GM12872 (cell line): ENCODE data around the gene HPSE2.

Experiments used
- CTCF ChIP-seq: IDR thresholded peaks from 3 replicates; pipeline ENCODE4 v1.5.1; 2011; ENCODE audit warnings: low read depth, mild to moderate bottlenecking, low read length, moderate library complexity; ENCODE audit not compliant: insufficient read depth

The HPSE2 gene

GRCh38 chr10:99080275-99080945 is 155.2 kb downstream of the HPSE2 start:
- TF ChIP-seq CTCF, result no peak

GRCh38 chr10:99062591-99062990 is 173.1 kb downstream of the HPSE2 start:
- no peak for TF ChIP-seq CTCF

DNA sequence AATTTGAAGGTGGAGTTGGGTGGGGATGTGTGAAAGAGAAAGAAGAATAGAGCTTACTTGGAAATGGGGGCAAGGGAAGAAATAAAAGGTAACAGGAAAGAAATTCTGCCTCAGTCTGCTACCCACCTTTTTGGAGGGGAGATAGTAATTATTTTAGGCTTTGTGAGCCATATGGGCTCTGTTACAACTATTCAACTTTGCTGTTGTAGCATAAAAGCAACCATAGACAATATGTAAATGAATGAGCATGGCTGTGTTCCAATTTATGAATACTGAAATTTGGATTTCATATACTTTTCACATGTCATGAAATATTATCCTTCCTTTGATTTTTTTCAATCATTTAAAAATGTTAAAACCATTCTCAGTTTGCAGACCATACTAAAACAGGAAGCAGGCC is 176.9 kb downstream of the HPSE2 start:
- TF ChIP-seq CTCF, result no peak

DNA sequence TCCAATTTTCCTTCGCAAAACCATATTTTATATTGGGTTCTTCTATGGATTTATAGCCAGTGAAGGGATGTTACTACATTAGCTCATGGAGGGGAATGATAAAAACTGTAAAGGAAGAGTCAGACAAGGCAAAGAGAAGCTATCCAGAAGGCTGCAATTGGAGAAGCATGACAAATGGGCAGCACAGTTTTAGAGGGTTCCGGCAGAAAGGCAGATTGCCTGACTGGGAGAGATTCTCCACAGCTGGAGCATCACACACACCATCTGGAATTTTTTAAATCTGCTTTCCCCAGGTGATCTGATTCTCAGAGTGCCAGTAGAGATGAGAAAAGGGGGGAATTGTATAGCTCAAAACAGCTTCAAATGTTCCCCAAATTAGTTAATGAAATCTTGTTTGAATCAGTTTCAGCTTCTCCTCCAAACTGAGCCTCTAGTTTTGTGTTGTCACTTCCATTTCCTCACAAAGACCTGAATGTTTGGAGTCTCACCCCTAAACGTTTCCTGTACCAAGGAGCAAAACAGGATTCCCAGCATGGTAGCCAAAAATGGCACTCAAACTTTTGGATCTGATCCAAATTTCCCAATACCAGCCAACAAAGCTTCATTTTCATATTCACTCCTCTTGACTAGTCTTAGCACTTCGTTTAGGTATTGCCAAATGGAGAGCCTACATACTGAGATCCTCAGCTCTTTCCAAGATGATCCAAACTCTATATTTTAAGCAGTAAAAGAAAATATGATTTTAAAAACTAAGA is 177.5 kb downstream of the HPSE2 start:
- TF ChIP-seq CTCF, result no peak

DNA sequence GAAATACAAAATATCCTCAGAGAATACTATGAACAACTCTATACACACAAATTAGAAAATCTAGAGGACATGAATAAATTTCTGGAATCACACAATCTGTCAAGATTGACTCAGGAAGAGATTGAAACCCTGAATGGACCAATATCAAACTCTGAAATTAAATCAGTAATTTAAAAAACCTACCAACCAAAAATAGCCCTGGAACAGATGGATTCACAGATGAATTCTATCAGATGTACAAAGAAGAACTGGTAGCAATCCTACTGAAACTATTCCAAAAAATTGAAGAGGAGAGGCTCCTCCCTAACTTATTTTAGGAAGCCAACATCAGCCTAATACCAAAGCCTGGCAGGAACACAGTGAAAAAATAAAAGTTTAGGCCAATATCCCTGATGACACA is 190.0 kb downstream of the HPSE2 start:
- TF ChIP-seq CTCF, result no peak

- TF ChIP-seq CTCF, result no peak
Measured at GRCh38 chr10:99042051-99042771, 193.4 kb downstream of the HPSE2 start.

GRCh38 chr10:99041468-99041867 is 194.2 kb downstream of the HPSE2 start:
- TF ChIP-seq CTCF, result no peak
